Measurements from ENCODE around the gene KCNMA1.

Gene KCNMA1

GRCh38 chr10:77023396-77023795, 614.2 kb downstream of the KCNMA1 start:
- DNase-seq, result no peak

- DNase-seq, result no peak
These were observed 614.9 kb downstream of the KCNMA1 start for GRCh38 chr10:77022671-77023070.

DNA sequence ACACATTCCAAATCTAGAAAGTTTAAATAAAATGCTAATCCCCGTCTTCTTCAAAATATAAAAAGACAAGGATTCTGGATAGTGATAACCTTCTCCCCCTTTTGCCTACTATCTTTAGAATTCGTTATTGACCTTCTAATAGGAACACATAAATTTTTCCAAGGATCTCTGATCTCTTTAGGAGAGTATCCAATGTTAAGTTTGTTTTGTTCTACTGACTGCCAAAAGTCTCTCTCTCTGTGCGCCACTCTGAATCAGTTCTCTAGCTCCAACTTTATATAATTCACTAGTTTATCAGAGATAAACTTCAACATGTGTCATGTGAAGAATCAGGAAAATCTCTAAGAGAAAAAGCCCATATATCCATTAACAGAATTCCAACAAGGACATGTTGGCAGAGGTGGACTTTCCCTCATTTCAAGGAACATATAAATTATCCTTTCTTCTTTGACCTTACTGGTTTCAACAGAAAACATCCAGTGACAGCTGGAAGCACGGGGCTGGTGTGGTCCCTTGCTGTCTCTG, 615.6 kb downstream of the KCNMA1 start:
- no peak for DNase-seq

DNA sequence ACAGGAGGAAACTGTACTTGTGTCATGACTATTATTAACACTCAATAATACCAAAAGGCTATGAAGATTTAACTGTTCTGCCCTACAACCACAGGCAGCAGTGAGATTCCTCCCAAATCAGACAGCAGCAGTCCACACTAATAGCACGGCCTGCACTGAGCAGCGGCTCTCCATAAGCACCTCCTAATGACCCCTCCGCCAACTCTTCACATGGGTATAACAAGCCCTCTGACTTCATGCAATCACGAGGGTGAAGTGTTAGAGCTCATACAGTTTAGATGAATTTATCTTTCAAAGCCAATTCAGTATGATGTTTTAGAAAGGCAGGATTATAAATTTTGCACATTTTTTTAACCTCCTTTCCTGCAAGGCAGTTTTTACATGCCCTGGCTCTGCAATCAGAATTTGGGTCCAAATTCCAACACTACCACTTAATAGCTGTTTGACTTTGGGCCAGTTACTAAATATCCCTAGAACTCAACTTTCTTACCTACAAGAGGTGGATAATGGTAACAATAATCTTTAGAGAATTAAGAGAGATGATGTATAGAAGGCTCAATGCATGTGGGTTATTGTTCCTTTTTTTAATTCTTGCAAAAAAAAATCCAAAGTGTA, 617.1 kb downstream of the KCNMA1 start:
- no peak for DNase-seq

DNA sequence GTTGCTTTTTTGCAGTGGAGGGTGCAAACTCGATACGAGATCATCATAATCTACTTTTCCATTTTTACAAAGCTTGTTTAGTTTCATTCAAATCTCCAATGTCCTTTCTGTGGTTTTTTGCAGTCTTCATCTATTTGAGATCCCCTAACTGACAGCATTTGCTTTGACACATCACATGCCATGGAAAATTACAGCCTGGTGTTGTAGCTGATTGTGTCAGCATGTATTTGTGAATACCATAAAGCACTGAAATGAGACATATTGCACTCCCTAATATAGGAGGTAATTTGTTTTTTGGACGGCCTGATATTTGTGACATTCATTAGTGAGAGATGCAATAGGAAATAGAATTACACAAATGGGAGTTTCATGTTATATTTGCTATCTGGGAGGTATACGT, 620.8 kb downstream of the KCNMA1 start:
- no peak for DNase-seq

GRCh38 chr10:77016278-77016815, 621.3 kb downstream of the KCNMA1 start:
- DNase-seq, result no peak

DNA sequence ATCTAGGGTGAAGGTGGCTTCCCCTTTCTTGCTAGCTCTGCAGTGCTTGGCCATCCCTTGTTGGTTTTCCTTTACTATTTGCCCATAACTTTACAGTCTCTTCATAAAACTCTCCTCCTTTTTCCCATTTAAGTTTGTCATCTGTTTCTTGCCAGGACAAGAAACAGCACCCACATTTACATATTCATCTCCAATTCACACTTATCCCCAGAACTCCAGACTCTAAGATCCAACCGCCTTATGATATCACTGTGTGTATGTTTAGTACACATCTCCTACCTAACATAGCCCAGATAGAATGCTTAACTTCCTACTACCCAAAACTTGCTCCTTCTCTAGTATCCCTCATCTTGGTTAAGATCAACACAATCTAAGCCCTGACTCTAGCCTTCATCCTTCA, 622.2 kb downstream of the KCNMA1 start:
- DNase-seq, result no peak

- DNase-seq, result no peak
These were observed 624.7 kb downstream of the KCNMA1 start for GRCh38 chr10:77012812-77013500.

DNA sequence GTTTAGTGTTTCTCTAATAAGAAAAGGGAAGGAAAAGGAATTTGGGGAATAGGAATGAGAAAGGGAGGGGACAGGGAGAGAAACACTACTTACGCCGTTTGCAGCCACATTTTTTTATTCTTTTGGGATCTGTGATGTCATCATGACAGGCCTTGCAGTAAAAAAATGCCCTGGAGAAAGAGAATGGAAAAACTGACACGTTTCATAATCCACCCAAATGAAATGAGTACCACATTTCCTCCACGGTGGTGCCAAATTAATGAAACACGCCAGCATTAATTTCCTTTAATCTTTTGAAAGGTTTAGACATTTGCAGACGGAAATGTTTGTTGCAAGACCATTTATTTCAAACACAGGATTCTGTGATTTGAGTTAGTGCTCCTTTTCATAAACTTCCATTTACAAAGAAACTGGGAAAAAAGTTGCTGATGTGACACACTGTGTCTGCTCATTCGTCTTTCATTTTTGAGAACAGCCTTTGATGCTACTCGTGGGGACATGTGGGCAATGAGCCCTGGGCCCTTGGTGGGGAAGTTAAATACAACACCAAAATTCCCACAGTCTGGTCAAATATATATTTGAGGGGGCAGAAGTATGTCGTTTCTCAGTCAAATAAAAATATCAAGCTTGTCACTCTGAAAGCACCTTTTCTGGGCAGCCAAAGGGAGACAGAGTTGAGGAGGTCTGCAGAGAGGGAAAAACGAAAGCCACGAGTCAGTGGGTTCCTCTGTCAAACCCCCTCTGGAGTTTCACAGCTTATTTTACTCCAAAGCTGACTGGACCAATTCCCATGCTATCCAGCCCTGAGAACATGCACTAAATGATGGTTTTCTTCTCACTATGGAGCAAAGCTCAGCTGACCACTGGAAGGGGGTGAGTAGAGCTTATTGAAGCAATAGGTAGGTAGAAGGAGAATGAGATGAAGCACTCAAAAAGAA, 625.5 kb downstream of the KCNMA1 start:
- DNase-seq, result no peak

DNA sequence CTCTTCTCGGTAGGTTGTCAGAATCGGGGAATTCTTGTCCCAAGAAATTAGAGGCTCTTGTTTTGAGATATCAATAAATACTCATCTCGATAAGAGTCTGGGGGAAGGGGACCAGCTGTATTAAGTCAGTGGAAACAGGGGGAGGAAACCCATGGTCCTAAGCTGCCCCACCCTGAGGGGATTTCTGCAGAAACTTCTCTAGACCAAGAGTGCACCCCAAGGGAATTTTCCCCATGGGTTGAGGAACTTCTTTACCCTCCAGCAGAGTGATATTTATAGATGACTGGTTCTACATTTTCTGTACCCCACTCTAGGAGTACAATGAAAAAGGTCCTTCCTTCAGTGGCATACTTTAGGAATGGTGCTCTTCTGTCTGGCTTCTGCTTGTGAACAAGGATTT, 627.2 kb downstream of the KCNMA1 start:
- no peak for DNase-seq

- no peak for DNase-seq
These were observed 629.8 kb downstream of the KCNMA1 start for GRCh38 chr10:77007834-77008233.

- no peak for DNase-seq
These were observed 630.6 kb downstream of the KCNMA1 start for GRCh38 chr10:77006836-77007511.

GRCh38 chr10:77005871-77006270, 631.7 kb downstream of the KCNMA1 start:
- DNase-seq, result no peak

GRCh38 chr10:77004917-77005564, 632.6 kb downstream of the KCNMA1 start:
- no peak for DNase-seq

- DNase-seq, result no peak
These were observed 634.7 kb downstream of the KCNMA1 start for GRCh38 chr10:77002872-77003271.

DNA sequence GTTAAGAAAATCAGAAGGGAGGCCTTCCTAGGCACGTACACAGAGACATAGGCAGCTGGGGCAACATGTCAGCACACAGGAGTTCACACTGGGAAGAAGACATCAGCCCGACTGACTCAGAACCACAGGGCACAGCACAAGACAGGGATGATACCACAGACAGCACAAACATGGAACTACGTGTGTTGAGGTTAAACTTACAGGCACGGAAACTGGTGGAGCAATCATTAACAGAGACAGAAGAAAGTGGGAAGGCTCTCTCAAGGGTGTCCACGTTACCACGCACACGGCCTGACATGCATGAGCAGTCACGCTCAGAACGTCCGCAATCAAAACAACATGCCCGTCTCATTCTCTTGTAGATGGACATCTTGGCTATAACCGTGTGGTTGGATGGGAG, 636.4 kb downstream of the KCNMA1 start:
- DNase-seq, result no peak

- no peak for DNase-seq
These were observed 639.2 kb downstream of the KCNMA1 start for GRCh38 chr10:76998451-76998850.

DNA sequence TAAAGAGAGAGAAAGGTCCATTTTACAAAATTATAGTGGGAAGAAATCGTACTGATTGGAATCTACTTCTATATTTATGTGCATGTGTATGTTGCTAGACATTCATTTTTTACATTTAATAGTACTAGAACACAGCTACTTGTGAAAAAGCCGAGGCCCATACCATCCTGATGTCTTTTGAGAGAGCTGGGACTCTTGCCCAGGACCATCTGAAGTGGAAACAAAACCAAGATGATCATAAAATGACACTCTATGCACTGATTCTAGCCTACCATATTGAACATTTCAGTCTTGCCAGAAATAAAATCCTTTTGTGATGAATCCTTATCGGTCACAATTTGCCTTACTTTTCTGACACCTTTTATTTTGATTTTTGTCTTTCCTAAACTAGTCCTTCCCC, 640.0 kb downstream of the KCNMA1 start:
- no peak for DNase-seq

- DNase-seq, result no peak
These were observed 642.6 kb downstream of the KCNMA1 start for GRCh38 chr10:76995023-76995422.

GRCh38 chr10:76993213-76993612, 644.4 kb downstream of the KCNMA1 start:
- DNase-seq, result no peak

DNA sequence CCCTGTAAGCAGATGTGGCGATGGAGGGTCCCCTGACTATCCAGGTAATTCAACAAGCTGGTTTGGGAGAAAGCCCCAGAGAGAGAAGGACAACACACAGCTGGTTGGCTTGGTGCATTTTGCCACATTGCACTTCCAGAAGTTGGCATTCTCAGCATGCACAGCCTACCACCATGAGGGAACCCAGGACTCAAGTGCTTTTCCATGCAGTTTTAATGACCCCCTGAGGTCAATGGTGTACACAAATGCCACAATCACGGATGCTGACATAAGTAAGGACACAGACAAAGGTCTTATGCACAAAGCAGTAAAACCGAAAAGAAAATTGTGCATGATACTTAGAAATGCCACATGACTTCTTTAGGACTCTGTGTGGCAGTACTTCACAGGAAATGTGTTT, 645.1 kb downstream of the KCNMA1 start:
- DNase-seq, result no peak

- DNase-seq, result no peak
These were observed 646.0 kb downstream of the KCNMA1 start for GRCh38 chr10:76991621-76992020.
